HEK293 (cell line): ENCODE data around the gene HPGD.

ENCODE experiments used
- CTCF ChIA-PET: fragments of 350-600 bp; formaldehyde crosslinking; extraction: SDS; loops from one replicate; lab custom pipeline; 2021; ENCODE audit warnings: antibody characterized with exemption; lab: Yijun Ruan, JAX
- POLR2A ChIA-PET: fragments of 300-600 bp; formaldehyde crosslinking; extraction: SDS; loops from one replicate; lab custom pipeline; 2020; ENCODE audit warnings: antibody characterized with exemption, inconsistent platforms; lab: Yijun Ruan, JAX
- H3K27ac ChIP-seq: fragments of 200-500 bp; sonication (Bioruptor generic); 2 replicates; pipeline ENCODE4 v1.5.1; 2014; ENCODE audit warnings: low read depth, low read length, control low read depth, inconsistent platforms; ENCODE audit errors: extremely low read depth
- H3K36me3 ChIP-seq, 2 experiments: fragments of 200-500 bp in 1 of 2; sonication (Bioruptor generic) in 1 of 2; 1 replicate in 1 of 2; 2 replicates in 1 of 2; pipeline ENCODE4 v1.5.1; 2014 to 2017; ENCODE audit warnings: inconsistent platforms in 2 of 2, low read length in 2 of 2; ENCODE audit not compliant: control insufficient read depth in 2 of 2, insufficient read depth in 1 of 2
- H3K4me1 ChIP-seq: fragments of 200-500 bp; sonication (Bioruptor generic); 2 replicates; pipeline ENCODE4 v1.5.1; 2014; ENCODE audit warnings: mild to moderate bottlenecking, low read length, inconsistent platforms; ENCODE audit not compliant: control insufficient read depth, insufficient read depth
- H3K4me3 ChIP-seq: 2 replicates; pipeline ENCODE4 v1.5.1; 2011; ENCODE audit warnings: low read depth, mild to moderate bottlenecking, control low read depth, low read length, moderate library complexity
- H3K9me3 ChIP-seq: fragments of 200-500 bp; sonication (Bioruptor generic); 2 replicates; pipeline ENCODE4 v1.5.1; 2014; ENCODE audit warnings: low read depth, low read length, inconsistent platforms; ENCODE audit not compliant: control insufficient read depth, insufficient read depth
- CTCF ChIP-seq: fragments of 450-650 bp; formaldehyde crosslinking; IDR thresholded peaks from 2 replicates; pipeline ENCODE4 v1.5.1; 2016; ENCODE audit warnings: missing biosample characterization, missing genetic modification characterization
- EGR2 ChIP-seq: fragments of 450-650 bp; formaldehyde crosslinking; IDR thresholded peaks from 2 replicates; pipeline ENCODE4 v1.5.1; 2016; ENCODE audit warnings: low read depth, missing biosample characterization, missing genetic modification characterization
- FEZF1 ChIP-seq: fragments of 450-650 bp; formaldehyde crosslinking; IDR thresholded peaks from 2 replicates; pipeline ENCODE4 v1.5.1; 2016; ENCODE audit warnings: missing biosample characterization, missing genetic modification characterization
- INSM2 ChIP-seq: fragments of 450-650 bp; formaldehyde crosslinking; IDR thresholded peaks from 2 replicates; pipeline ENCODE4 v1.5.1; 2016; ENCODE audit warnings: missing biosample characterization, missing genetic modification characterization
- KLF9 ChIP-seq: fragments of 450-650 bp; formaldehyde crosslinking; IDR thresholded peaks from 2 replicates; pipeline ENCODE4 v1.5.1; 2016; ENCODE audit warnings: missing biosample characterization, missing genetic modification characterization, low read depth
- PBX3 ChIP-seq: sonication (generic); formaldehyde crosslinking; IDR thresholded peaks from 2 replicates; pipeline ENCODE4 v1.8.1; 2022; ENCODE audit warnings: mild to moderate bottlenecking, moderate library complexity, missing genetic modification reagents
- TCF7L2 ChIP-seq: IDR thresholded peaks from 2 replicates; pipeline ENCODE4 v1.6.1; 2011; ENCODE audit warnings: low read depth, mild to moderate bottlenecking, inconsistent platforms, low read length, moderate library complexity, borderline replicate concordance
- TRIM28 ChIP-seq: IDR thresholded peaks from 2 replicates; pipeline ENCODE4 v1.6.1; 2011; ENCODE audit warnings: low read length, control low read depth, borderline replicate concordance
- YY1 ChIP-seq: fragments of 450-650 bp; formaldehyde crosslinking; IDR thresholded peaks from 2 replicates; pipeline ENCODE4 v1.5.1; 2018; ENCODE audit warnings: missing biosample characterization, missing genetic modification characterization
- ZBTB1 ChIP-seq: fragments of 450-650 bp; formaldehyde crosslinking; IDR thresholded peaks from 2 replicates; pipeline ENCODE4 v1.5.1; 2016; ENCODE audit warnings: missing biosample characterization, missing genetic modification characterization
- ZBTB48 ChIP-seq: fragments of 450-650 bp; formaldehyde crosslinking; IDR thresholded peaks from 2 replicates; pipeline ENCODE4 v1.5.1; 2016; ENCODE audit warnings: missing biosample characterization, missing genetic modification characterization
- ZFP3 ChIP-seq: fragments of 450-650 bp; formaldehyde crosslinking; IDR thresholded peaks from 2 replicates; pipeline ENCODE4 v1.5.1; 2016; ENCODE audit warnings: low read depth, missing biosample characterization, missing genetic modification characterization
- ZNF121 ChIP-seq: fragments of 450-650 bp; formaldehyde crosslinking; IDR thresholded peaks from 2 replicates; pipeline ENCODE4 v1.5.1; 2016; ENCODE audit warnings: missing biosample characterization, missing genetic modification characterization
- ZNF19 ChIP-seq: fragments of 450-650 bp; formaldehyde crosslinking; IDR thresholded peaks from 2 replicates; pipeline ENCODE4; 2016; ENCODE audit warnings: missing biosample characterization, missing genetic modification characterization, low read depth
- ZNF274 ChIP-seq, 2 experiments: fragments of 200-500 bp in 1 of 2; fragments of 450-650 bp in 1 of 2; sonication (Bioruptor generic) in 1 of 2; formaldehyde crosslinking in 1 of 2; IDR thresholded peaks; 2 replicates each; pipeline versions ENCODE4 v1.5.1 to v1.6.1; 2014 to 2016; ENCODE audit warnings: borderline replicate concordance in 1 of 2, inconsistent platforms in 1 of 2, low read length in 1 of 2, missing biosample characterization in 1 of 2, missing genetic modification characterization in 1 of 2
- ZNF350 ChIP-seq: fragments of 450-650 bp; formaldehyde crosslinking; IDR thresholded peaks from 2 replicates; pipeline ENCODE4 v1.5.0; 2017; ENCODE audit warnings: missing biosample characterization, mild to moderate bottlenecking, missing genetic modification characterization
- ZNF423 ChIP-seq: fragments of 450-650 bp; formaldehyde crosslinking; IDR thresholded peaks from 2 replicates; pipeline ENCODE4 v1.5.1; 2016; ENCODE audit warnings: missing biosample characterization, missing genetic modification characterization
- ZNF449 ChIP-seq: fragments of 450-650 bp; formaldehyde crosslinking; IDR thresholded peaks from 2 replicates; pipeline ENCODE4 v1.5.1; 2017; ENCODE audit warnings: missing biosample characterization, mild to moderate bottlenecking, missing genetic modification characterization, moderate library complexity
- ZNF488 ChIP-seq: fragments of 450-650 bp; formaldehyde crosslinking; IDR thresholded peaks from 2 replicates; pipeline ENCODE4 v1.5.1; 2016; ENCODE audit warnings: missing biosample characterization, missing genetic modification characterization
- ZNF529 ChIP-seq: fragments of 450-650 bp; formaldehyde crosslinking; IDR thresholded peaks from 2 replicates; pipeline ENCODE4 v1.5.1; 2017; ENCODE audit warnings: missing genetic modification characterization, missing biosample characterization; ENCODE audit not compliant: insufficient replicate concordance
- ZNF560 ChIP-seq: fragments of 450-650 bp; formaldehyde crosslinking; IDR thresholded peaks from 2 replicates; pipeline ENCODE4 v1.5.1; 2017; ENCODE audit warnings: missing biosample characterization, missing genetic modification characterization, borderline replicate concordance
- ZNF571 ChIP-seq: fragments of 450-650 bp; formaldehyde crosslinking; IDR thresholded peaks from 2 replicates; pipeline ENCODE4 v1.5.0; 2017; ENCODE audit warnings: missing biosample characterization, missing genetic modification characterization
- ZNF596 ChIP-seq: fragments of 450-650 bp; IDR thresholded peaks from 2 replicates; pipeline ENCODE4 v1.5.0; 2018; ENCODE audit warnings: missing biosample characterization, mild to moderate bottlenecking, missing genetic modification characterization, moderate library complexity
- ZNF621 ChIP-seq: fragments of 450-650 bp; formaldehyde crosslinking; IDR thresholded peaks from 2 replicates; pipeline ENCODE4 v1.5.1; 2017; ENCODE audit warnings: missing biosample characterization, missing genetic modification characterization
- ZNF76 ChIP-seq: fragments of 450-650 bp; formaldehyde crosslinking; IDR thresholded peaks from 2 replicates; pipeline ENCODE4; 2016; ENCODE audit warnings: low read depth, missing biosample characterization, missing genetic modification characterization, borderline replicate concordance
- ZNF776 ChIP-seq: fragments of 450-650 bp; formaldehyde crosslinking; IDR thresholded peaks from 2 replicates; pipeline ENCODE4 v1.5.0; 2017; ENCODE audit warnings: missing biosample characterization, missing genetic modification characterization, borderline replicate concordance
- ZNF837 ChIP-seq: fragments of 450-650 bp; formaldehyde crosslinking; IDR thresholded peaks from 2 replicates; pipeline ENCODE4 v1.5.1; 2016; ENCODE audit warnings: missing biosample characterization, missing genetic modification characterization
- ZSCAN30 ChIP-seq: fragments of 450-650 bp; IDR thresholded peaks from 2 replicates; pipeline ENCODE4 v1.5.1; 2018; ENCODE audit warnings: missing biosample characterization, mild to moderate bottlenecking, missing genetic modification characterization, moderate library complexity

Gene HPGD

GRCh38 chr4:174550541-174550940 is 28.3 kb upstream of the HPGD start (continued):
- TF ChIP-seq ZNF274 (IDR thresholded peaks at IDR 0.05; ENCODE audit: low read length) (no peak), ZNF274 (tag by site-specific recombination; IDR thresholded peaks at IDR 0.05; ENCODE audit: borderline replicate concordance) (no peak), ZNF350 (no peak), ZNF596 (tag by site-specific recombination) (no peak), ZNF560 (tag by site-specific recombination) (no peak), ZNF571 (tag by site-specific recombination) (no peak), ZFP3 (no peak), ZBTB48 (no peak)
- TF ChIP-seq, all 188 proteins: peak for 0

GRCh38 chr4:174549721-174550120 is 27.4 kb upstream of the HPGD start:
- Histone ChIP-seq H3K27ac (no peak overlapping the region), H3K4me3 (no peak overlapping the region), H3K4me1 (no peaks in the 10 kb centered on the region), H3K9me3 (no peaks in the 10 kb centered on the region), H3K36me3 (no peaks in the 10 kb centered on the region)
- TF ChIP-seq CTCF (no peak), ZNF837 (no peak), ZNF488 (no peak), PBX3 (CRISPR knock-in tag) (no peak), EGR2 (tag by site-specific recombination) (no peak), FEZF1 (no peak), ZNF76 (tag by site-specific recombination) (no peak), ZNF449 (no peak), TRIM28 (no peak), TCF7L2 (no peak)
- POLR2A ChIA-PET, result no interaction called here
- CTCF ChIA-PET, result no interaction called here

- H3K4me1 ChIP-seq, result no peaks in the 10 kb centered on the region
- H3K4me3 ChIP-seq, result no peak overlapping the region
- POLR2A ChIA-PET, result no interaction called here
- CTCF ChIA-PET, result no interaction called here
- H3K36me3 ChIP-seq, result no peaks in the 10 kb centered on the region
- no peaks in the 10 kb centered on the region for H3K9me3 ChIP-seq
- TF ChIP-seq ZNF423 (no peak), ZNF19 (tag by site-specific recombination) (no peak), YY1 (tag by site-specific recombination) (no peak), ZNF121 (tag by site-specific recombination) (no peak), ZBTB48 (no peak), KLF9 (tag by site-specific recombination) (no peak), ZBTB1 (tag by site-specific recombination) (no peak), INSM2 (tag by site-specific recombination) (no peak), ZSCAN30 (no peak), ZNF621 (tag by site-specific recombination) (no peak), ZNF529 (tag by site-specific recombination) (no peak), ZNF776 (tag by site-specific recombination) (no peak)
- H3K27ac ChIP-seq, result no peak overlapping the region
Measured at GRCh38 chr4:174545268-174545667, 23.0 kb upstream of the HPGD start.
